Thyroid gland (tissue), 4 donors: Measurements from ENCODE around the gene MLPH.

Source experiments
- POLR2A ChIP-seq, 2 donors: fragments of 450-650 bp; IDR thresholded peaks; one replicate each; pipeline ENCODE4 v1.6.1; 2017; ENCODE audit warnings: antibody characterized with exemption in 2 of 2, mild to moderate bottlenecking in 2 of 2, moderate library complexity in 1 of 2
- TF ChIP-seq, protein P1 (sequence below), 6 experiments: fragments of 200-600 bp in 3 of 6; fragments of 450-650 bp in 3 of 6; sonication (generic) in 3 of 6; IDR thresholded peaks; one replicate each; pipeline ENCODE4 v1.5.1; 2016 to 2019; ENCODE audit warnings: antibody characterized with exemption in 6 of 6, mild to moderate bottlenecking in 2 of 6, inconsistent platforms in 1 of 6, moderate library complexity in 1 of 6

DNA sequence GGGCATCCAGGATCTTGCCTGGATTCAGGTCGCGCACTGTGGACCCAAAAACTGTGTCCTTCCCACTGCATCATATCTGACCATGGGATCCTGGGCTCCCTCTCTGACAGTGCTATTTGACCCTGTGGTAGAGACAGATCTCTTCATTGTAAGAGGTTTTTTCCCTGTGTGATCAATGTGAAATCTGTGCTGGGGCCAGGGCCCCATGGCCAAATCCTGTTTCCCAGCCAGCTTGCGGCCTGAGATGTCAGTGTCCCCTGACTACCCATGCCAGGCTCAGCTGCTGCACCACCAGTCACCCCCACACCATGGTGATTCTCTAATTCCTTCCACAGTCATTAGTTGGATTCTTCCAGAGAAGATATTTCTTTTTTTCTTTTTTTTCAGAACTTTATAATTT is 82.8 kb downstream of the MLPH start:
- TF ChIP-seq, protein P1, sequence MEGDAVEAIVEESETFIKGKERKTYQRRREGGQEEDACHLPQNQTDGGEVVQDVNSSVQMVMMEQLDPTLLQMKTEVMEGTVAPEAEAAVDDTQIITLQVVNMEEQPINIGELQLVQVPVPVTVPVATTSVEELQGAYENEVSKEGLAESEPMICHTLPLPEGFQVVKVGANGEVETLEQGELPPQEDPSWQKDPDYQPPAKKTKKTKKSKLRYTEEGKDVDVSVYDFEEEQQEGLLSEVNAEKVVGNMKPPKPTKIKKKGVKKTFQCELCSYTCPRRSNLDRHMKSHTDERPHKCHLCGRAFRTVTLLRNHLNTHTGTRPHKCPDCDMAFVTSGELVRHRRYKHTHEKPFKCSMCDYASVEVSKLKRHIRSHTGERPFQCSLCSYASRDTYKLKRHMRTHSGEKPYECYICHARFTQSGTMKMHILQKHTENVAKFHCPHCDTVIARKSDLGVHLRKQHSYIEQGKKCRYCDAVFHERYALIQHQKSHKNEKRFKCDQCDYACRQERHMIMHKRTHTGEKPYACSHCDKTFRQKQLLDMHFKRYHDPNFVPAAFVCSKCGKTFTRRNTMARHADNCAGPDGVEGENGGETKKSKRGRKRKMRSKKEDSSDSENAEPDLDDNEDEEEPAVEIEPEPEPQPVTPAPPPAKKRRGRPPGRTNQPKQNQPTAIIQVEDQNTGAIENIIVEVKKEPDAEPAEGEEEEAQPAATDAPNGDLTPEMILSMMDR (IDR thresholded peaks at IDR 0.05) = no peak
- TF ChIP-seq POLR2A (IDR thresholded peaks at IDR 0.05) = no peak
